HepG2 (cell line): ENCODE measurements around the gene NXN. TPM values are rescaled to one million over a fixed set of nuclear protein-coding genes. Genes with fewer than 3 reads are reported as not detected.
A peak's percentile ranks its signal among the peaks of the same experiment; 100 is the strongest.

Experiments
- EHMT2 ChIP-seq: fragments of 200-600 bp; sonication (generic); IDR thresholded peaks from 2 replicates; pipeline ENCODE4 v1.7.0; 2017; ENCODE audit warnings: antibody characterized with exemption, low read depth, low read length, borderline replicate concordance
- MXD4 ChIP-seq: IDR thresholded peaks from 2 replicates; pipeline ENCODE4 v1.6.1; 2016; ENCODE audit warnings: mild to moderate bottlenecking, missing biosample characterization, missing genetic modification reagents
- NFKBIZ ChIP-seq: IDR thresholded peaks from 2 replicates; pipeline ENCODE4 v1.6.1; 2018; ENCODE audit warnings: missing genetic modification reagents, missing compliant biosample characterization
- SALL1 ChIP-seq: sonication (generic); formaldehyde crosslinking; IDR thresholded peaks from 2 replicates; pipeline ENCODE4 v1.8.0; 2022; ENCODE audit warnings: mild to moderate bottlenecking, missing genetic modification reagents
- SALL2 ChIP-seq: sonication (generic); formaldehyde crosslinking; IDR thresholded peaks from 2 replicates; pipeline ENCODE4 v1.8.1; 2023; ENCODE audit warnings: mild to moderate bottlenecking, missing genetic modification reagents, inconsistent platforms
- SP4 ChIP-seq: sonication (generic); formaldehyde crosslinking; IDR thresholded peaks from 2 replicates; pipeline ENCODE4 v1.8.1; 2023; ENCODE audit warnings: mild to moderate bottlenecking, missing genetic modification reagents
- ZFAT ChIP-seq: sonication (generic); formaldehyde crosslinking; conservative IDR thresholded peaks from 2 replicates; pipeline ENCODE4 v1.8.1; 2023; ENCODE audit warnings: missing genetic modification reagents, inconsistent platforms
- ZNF766 ChIP-seq: sonication (generic); formaldehyde crosslinking; IDR thresholded peaks from 2 replicates; pipeline ENCODE4 v1.5.0; 2020; ENCODE audit warnings: missing genetic modification reagents, borderline replicate concordance
- polyA plus RNA-seq, 8 experiments: library from polyadenylated mRNA; depleted of rRNA in 3 of 8; stranded (reverse) in 7 of 8; unstranded in 1 of 8; fragments of >200 nt; fragmentation: Illumina TruSeq in 4 of 8; extraction: Trizol in 4 of 8; gene quantifications; 2 replicates each; pipeline versions ENCODE4 v1.2.1 to v1.2.3, GENCODE V29; 2011 to 2016; ENCODE audit warnings: low read depth in 4 of 8, missing spikeins in 1 of 8, mixed read lengths in 1 of 8; ENCODE audit not compliant: insufficient read depth in 1 of 8
- total RNA-seq, 5 experiments: library from RNA; depleted of rRNA; stranded (reverse); fragments of >200 nt; fragmentation: Illumina TruSeq; extraction: Trizol; gene quantifications; 2 replicates each; pipeline ENCODE4 v1.2.3, GENCODE V29; 2016; ENCODE audit warnings: low read depth in 1 of 5
- TF ChIP-seq, protein P1 (sequence below): sonication (generic); formaldehyde crosslinking; IDR thresholded peaks from 2 replicates; pipeline ENCODE4 v1.5.0; 2020; ENCODE audit warnings: mild to moderate bottlenecking, missing genetic modification reagents, borderline replicate concordance
- TF ChIP-seq, protein P2 (sequence below): sonication (generic); formaldehyde crosslinking; IDR thresholded peaks from 2 replicates; pipeline ENCODE4 v1.5.1; 2020; ENCODE audit warnings: missing genetic modification reagents, mild to moderate bottlenecking, borderline replicate concordance
- TF ChIP-seq, protein P3 (sequence below): sonication (generic); formaldehyde crosslinking; IDR thresholded peaks from 2 replicates; pipeline ENCODE4 v1.5.0; 2020; ENCODE audit warnings: mild to moderate bottlenecking, missing genetic modification reagents

The NXN gene
- total and polyA plus RNA-seq, 2 of the 13 experiments (the other 11 are each of a cell fraction or from before 2014, with no cell fraction given) = 22.2 to 24.3 TPM

GRCh38 chr17:980406-981291 is 1.1 kb upstream of the NXN start (continued):
- TF ChIP-seq, protein P1, sequence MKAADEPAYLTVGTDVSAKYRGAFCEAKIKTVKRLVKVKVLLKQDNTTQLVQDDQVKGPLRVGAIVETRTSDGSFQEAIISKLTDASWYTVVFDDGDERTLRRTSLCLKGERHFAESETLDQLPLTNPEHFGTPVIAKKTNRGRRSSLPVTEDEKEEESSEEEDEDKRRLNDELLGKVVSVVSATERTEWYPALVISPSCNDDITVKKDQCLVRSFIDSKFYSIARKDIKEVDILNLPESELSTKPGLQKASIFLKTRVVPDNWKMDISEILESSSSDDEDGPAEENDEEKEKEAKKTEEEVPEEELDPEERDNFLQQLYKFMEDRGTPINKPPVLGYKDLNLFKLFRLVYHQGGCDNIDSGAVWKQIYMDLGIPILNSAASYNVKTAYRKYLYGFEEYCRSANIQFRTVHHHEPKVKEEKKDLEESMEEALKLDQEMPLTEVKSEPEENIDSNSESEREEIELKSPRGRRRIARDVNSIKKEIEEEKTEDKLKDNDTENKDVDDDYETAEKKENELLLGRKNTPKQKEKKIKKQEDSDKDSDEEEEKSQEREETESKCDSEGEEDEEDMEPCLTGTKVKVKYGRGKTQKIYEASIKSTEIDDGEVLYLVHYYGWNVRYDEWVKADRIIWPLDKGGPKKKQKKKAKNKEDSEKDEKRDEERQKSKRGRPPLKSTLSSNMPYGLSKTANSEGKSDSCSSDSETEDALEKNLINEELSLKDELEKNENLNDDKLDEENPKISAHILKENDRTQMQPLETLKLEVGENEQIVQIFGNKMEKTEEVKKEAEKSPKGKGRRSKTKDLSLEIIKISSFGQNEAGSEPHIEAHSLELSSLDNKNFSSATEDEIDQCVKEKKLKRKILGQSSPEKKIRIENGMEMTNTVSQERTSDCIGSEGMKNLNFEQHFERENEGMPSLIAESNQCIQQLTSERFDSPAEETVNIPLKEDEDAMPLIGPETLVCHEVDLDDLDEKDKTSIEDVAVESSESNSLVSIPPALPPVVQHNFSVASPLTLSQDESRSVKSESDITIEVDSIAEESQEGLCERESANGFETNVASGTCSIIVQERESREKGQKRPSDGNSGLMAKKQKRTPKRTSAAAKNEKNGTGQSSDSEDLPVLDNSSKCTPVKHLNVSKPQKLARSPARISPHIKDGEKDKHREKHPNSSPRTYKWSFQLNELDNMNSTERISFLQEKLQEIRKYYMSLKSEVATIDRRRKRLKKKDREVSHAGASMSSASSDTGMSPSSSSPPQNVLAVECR (CRISPR knock-in tag) = peak; percentile 11; the same call in 1 of the 2 replicates
- peak; percentile 11; the same call in 1 of the 2 replicates for TF ChIP-seq SALL1 (CRISPR knock-in tag)
- 0 out of 2 replicates have a peak, but pooled peaks have one; percentile 16 for TF ChIP-seq SALL2 (CRISPR knock-in tag)
- TF ChIP-seq SP4 = 0 out of 2 replicates have a peak, but pooled peaks have one; percentile 36
- TF ChIP-seq EHMT2 = no peak
- TF ChIP-seq, protein P2, sequence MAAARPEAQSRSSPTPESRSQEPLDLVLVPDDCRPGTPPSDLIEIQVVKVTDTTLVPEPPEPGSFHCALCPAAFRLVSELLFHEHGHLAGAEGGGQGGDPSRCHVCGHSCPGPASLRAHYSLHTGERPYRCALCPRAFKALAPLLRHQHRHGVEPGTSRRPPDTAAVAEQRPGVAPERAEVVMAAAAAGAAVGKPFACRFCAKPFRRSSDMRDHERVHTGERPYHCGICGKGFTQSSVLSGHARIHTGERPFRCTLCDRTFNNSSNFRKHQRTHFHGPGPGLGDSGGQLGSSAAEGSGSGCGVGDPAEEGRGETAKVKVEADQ = no peak
- no peak for TF ChIP-seq ZFAT (CRISPR knock-in tag)
- peak; percentile 35; the same call in 1 of the 2 replicates for TF ChIP-seq MXD4 (CRISPR knock-in tag)
- TF ChIP-seq, protein P3, sequence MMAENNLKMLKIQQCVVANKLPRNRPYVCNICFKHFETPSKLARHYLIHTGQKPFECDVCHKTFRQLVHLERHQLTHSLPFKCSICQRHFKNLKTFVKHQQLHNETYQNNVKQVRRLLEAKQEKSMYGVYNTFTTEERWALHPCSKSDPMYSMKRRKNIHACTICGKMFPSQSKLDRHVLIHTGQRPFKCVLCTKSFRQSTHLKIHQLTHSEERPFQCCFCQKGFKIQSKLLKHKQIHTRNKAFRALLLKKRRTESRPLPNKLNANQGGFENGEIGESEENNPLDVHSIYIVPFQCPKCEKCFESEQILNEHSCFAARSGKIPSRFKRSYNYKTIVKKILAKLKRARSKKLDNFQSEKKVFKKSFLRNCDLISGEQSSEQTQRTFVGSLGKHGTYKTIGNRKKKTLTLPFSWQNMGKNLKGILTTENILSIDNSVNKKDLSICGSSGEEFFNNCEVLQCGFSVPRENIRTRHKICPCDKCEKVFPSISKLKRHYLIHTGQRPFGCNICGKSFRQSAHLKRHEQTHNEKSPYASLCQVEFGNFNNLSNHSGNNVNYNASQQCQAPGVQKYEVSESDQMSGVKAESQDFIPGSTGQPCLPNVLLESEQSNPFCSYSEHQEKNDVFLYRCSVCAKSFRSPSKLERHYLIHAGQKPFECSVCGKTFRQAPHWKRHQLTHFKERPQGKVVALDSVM (CRISPR knock-in tag) = peak; percentile 59; the same call in 1 of the 2 replicates
- no peak for TF ChIP-seq ZNF766
- 0 out of 2 replicates have a peak, but pooled peaks have one; percentile 44 for TF ChIP-seq NFKBIZ (CRISPR knock-in tag)
